Esophagus squamous epithelium (tissue), 5 donors: ENCODE results near the gene CYREN. TPM values are rescaled to one million over a fixed set of nuclear protein-coding genes. Genes with fewer than 3 reads are reported as not detected.
"Not testable (repeated sequence)": the region's sequence is repeated elsewhere in the genome, so short reads cannot be mapped to it uniquely, and the experiment has no call there.

Source experiments
- DNase-seq: peaks from one replicate; lab custom pipeline; 2025; lab: John Stamatoyannopoulos, UW
- H3K27ac ChIP-seq, 4 donors: fragments of 200-600 bp; sonication (generic); one replicate each; pipeline ENCODE4 v1.5.1; 2016 to 2019; ENCODE audit warnings: mild to moderate bottlenecking in 1 of 4
- H3K27me3 ChIP-seq, 4 donors: fragments of 200-600 bp; sonication (generic); 1 replicate in 3 of 4; 2 replicates in 1 of 4; pipeline versions ENCODE4 v1.5.1 to v1.6.0; 2017 to 2021; ENCODE audit warnings: antibody characterized with exemption in 1 of 4
- H3K36me3 ChIP-seq, 3 donors: fragments of 200-600 bp; sonication (generic); one replicate each; pipeline ENCODE4 v1.5.1; 2016 to 2019
- H3K4me1 ChIP-seq, 3 donors: fragments of 200-600 bp; sonication (generic); one replicate each; pipeline ENCODE4 v1.5.1; 2017 to 2019
- H3K4me3 ChIP-seq, 4 donors: fragments of 200-600 bp; sonication (generic); 1 replicate in 3 of 4; 2 replicates in 1 of 4; pipeline ENCODE4 v1.5.1; 2016 to 2019; ENCODE audit warnings: mild to moderate bottlenecking in 2 of 4, moderate library complexity in 1 of 4
- H3K9me3 ChIP-seq, 3 donors: fragments of 200-600 bp; sonication (generic); one replicate each; pipeline ENCODE4 v1.5.1; 2016 to 2019
- POLR2A ChIP-seq, 4 donors: fragments of 450-650 bp; IDR thresholded peaks; one replicate each; pipeline ENCODE4 v1.6.1; 2017; ENCODE audit warnings: antibody characterized with exemption in 4 of 4, mild to moderate bottlenecking in 4 of 4, moderate library complexity in 3 of 4
- WGBS, 2 donors: methylation state at CpG; one replicate each; pipeline ENCODE4 v1.1.5; 2018; 5-methylcytosine and 5-hydroxymethylcytosine counted together
- intact Hi-C: fragments of 100-400 bp; cut with DNase I; formaldehyde crosslinking; loops from one replicate; pipeline ENCODE4 v1.15.0; 2022
- total RNA-seq, 4 donors: library from RNA; depleted of rRNA; stranded (reverse); fragments of >200 nt; gene quantifications; one replicate each; pipeline ENCODE4 v1.1.0, GENCODE V29; 2016
- TF ChIP-seq, protein P1 (sequence below), 6 experiments: fragments of 450-650 bp in 4 of 6; fragments of 200-600 bp in 2 of 6; sonication (generic) in 2 of 6; IDR thresholded peaks; one replicate each; pipeline ENCODE4 v1.5.1; 2016 to 2019; ENCODE audit warnings: antibody characterized with exemption in 6 of 6, mild to moderate bottlenecking in 4 of 6, moderate library complexity in 4 of 6
- donor health status: DM: yes; HTN: yes; CAD: no.

CYREN gene
- total RNA-seq, 4 donors from 2014 or later, result 19.0 to 53.8 (median 35.4) TPM

DNA sequence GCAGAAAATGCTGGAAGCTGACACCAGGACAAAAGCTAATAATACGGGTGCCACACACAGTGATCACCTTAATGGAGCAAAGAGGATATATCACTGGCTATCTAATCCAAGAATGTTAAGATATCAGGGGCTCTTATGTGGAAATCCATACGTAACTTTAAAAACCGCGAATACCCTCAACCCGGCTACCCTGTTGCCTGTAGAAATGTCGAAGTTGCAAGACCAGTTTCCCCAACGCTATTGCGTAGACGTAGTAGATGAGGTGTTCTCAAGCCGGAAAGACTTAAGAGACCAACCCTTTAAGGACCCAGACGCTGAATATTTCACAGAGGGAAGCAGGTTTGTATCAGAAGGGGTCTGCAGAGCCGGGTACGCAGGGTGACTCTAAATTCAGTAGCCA, 7.9 kb upstream of the CYREN start:
- Histone ChIP-seq H3K4me3 (no peak overlapping the region), H3K27ac (peak overlapping the region; percentile 69 to 85 (median 74)), H3K4me1 (peaks cover 12 to 50% (median 34%) of the 10 kb centered on the region in 3 donors), H3K9me3 (peaks cover 0 to 34% (median 21%) of the 10 kb centered on the region in 3 donors), H3K27me3 (no peaks in the 10 kb centered on the region), H3K36me3 (peaks cover 4 to 28% (median 10%) of the 10 kb centered on the region in 3 donors)
- no peak for DNase-seq
- intact Hi-C loops, result no loop called here
- TF ChIP-seq POLR2A (IDR thresholded peaks at IDR 0.05), result no peak
- TF ChIP-seq, protein P1, sequence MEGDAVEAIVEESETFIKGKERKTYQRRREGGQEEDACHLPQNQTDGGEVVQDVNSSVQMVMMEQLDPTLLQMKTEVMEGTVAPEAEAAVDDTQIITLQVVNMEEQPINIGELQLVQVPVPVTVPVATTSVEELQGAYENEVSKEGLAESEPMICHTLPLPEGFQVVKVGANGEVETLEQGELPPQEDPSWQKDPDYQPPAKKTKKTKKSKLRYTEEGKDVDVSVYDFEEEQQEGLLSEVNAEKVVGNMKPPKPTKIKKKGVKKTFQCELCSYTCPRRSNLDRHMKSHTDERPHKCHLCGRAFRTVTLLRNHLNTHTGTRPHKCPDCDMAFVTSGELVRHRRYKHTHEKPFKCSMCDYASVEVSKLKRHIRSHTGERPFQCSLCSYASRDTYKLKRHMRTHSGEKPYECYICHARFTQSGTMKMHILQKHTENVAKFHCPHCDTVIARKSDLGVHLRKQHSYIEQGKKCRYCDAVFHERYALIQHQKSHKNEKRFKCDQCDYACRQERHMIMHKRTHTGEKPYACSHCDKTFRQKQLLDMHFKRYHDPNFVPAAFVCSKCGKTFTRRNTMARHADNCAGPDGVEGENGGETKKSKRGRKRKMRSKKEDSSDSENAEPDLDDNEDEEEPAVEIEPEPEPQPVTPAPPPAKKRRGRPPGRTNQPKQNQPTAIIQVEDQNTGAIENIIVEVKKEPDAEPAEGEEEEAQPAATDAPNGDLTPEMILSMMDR (IDR thresholded peaks at IDR 0.05), result no peak
- 69 to 82% methylated on average over 13 of the region's 13 CpGs for WGBS, 2 donors

GRCh38 chr7:135177028-135177696, 6.7 kb upstream of the CYREN start:
- no peak for TF ChIP-seq POLR2A (IDR thresholded peaks at IDR 0.05)
- TF ChIP-seq, protein P1 (IDR thresholded peaks at IDR 0.05), result no peak
- intact Hi-C loops, result no loop called here
- Histone ChIP-seq H3K9me3 (peaks cover 0 to 25% (median 15%) of the 10 kb centered on the region in 3 donors), H3K27ac (peak overlapping the region; percentile 69 to 85 (median 74)), H3K36me3 (peaks cover 0 to 16% (median 6%) of the 10 kb centered on the region in 3 donors), H3K27me3 (no peaks in the 10 kb centered on the region), H3K4me3 (no peak overlapping the region), H3K4me1 (peaks cover 12 to 56% (median 38%) of the 10 kb centered on the region in 3 donors)
- 49 to 56% methylated on average over 7 to 8 of the region's 9 CpGs for WGBS, 2 donors
- no peak for DNase-seq

- Histone ChIP-seq H3K36me3 (peaks cover 0 to 4% (median 0%) of the 10 kb centered on the region in 3 donors), H3K9me3 (peaks cover 0 to 13% (median 3%) of the 10 kb centered on the region in 3 donors), H3K4me1 (peaks cover 19 to 68% (median 50%) of the 10 kb centered on the region in 3 donors), H3K4me3 (no peak overlapping the region), H3K27me3 (no peaks in the 10 kb centered on the region), H3K27ac (peak overlapping the region; percentile 69 to 85 (median 74))
- WGBS, 2 donors, result 52 to 67% methylated on average over 6 of the region's 6 CpGs
- TF ChIP-seq, protein P1 (IDR thresholded peaks at IDR 0.05), result no peak
- TF ChIP-seq POLR2A (IDR thresholded peaks at IDR 0.05), result no peak
- DNase-seq, result no peak
- intact Hi-C loops, result no loop called here
Observed at GRCh38 chr7:135175931-135176330, 5.4 kb upstream of the CYREN start.

GRCh38 chr7:135174941-135175340, 4.4 kb upstream of the CYREN start:
- no peak for DNase-seq

DNA sequence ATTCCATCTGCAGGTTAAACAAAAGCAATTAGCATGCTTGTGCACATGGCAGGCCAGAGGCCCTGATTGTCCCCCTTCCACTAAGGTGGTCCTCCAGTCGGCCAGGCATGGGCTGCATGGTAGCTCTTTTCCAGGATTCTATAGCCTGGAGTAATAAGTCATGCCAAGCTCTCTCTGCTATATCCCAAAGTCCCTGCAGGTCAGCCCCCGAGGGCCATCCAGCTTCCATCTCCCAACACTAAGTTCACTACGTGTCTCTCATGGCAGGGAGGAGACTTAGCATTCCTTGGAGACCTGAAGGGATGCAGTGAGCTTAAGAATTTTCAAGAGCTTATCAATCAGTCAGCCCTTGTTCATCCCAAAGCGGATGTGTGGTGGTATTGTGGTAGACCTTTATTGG, 3.4 kb upstream of the CYREN start:
- H3K36me3 ChIP-seq, H3K9me3 ChIP-seq, DNase-seq, H3K4me3 ChIP-seq, H3K27me3 ChIP-seq, intact Hi-C loops, H3K27ac ChIP-seq: not testable (repeated sequence)
- peaks cover 29 to 76% (median 53%) of the 10 kb centered on the region in 3 donors for H3K4me1 ChIP-seq
- WGBS, 2 donors, result 75 to 80% methylated on average over 4 of the region's 4 CpGs

More at GRCh38 chr7:135174941-135175340, 4.4 kb upstream of the CYREN start:
- Histone ChIP-seq H3K4me1 (peaks cover 19 to 74% (median 52%) of the 10 kb centered on the region in 3 donors), H3K9me3 (peaks cover 0 to 3% (median 0%) of the 10 kb centered on the region in 3 donors), H3K4me3 (no peak overlapping the region), H3K36me3 (no peaks in the 10 kb centered on the region), H3K27ac (no peak overlapping the region), H3K27me3 (no peaks in the 10 kb centered on the region)
- WGBS, 2 donors, result 90 to 91% methylated on average over 6 of the region's 7 CpGs
- TF ChIP-seq, protein P1 (IDR thresholded peaks at IDR 0.05), result no peak
- intact Hi-C loops, result no loop called here

- 39 to 48% methylated on average over 12 to 16 of the region's 19 CpGs for WGBS, 2 donors
- intact Hi-C loops, result not testable (repeated sequence)
Observed at GRCh38 chr7:135171581-135172291, 1.2 kb upstream of the CYREN start.

DNA sequence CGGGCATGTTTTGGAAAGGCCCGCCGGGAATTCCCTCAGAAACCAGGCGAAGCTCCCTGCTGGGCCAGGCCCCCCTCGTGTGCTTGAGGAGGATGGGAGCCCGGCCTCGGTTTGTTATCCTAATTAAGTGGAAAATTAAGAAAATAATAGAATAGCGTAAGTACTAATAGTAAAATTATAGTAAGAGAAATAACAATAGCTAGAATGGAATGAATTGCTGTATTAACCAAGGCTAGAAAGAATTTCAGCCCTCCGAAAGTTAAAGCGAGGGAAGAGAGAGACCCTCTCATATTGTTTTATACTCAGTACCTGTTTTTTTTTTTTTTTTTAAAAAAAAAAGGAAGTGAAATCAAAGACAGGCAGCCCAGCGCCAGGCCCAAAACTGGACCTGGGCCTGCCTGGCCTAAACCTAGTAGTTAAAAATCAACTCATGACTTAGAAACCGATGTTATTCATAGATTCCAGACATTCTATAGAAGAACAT, 533 bp upstream of the CYREN start:
- peaks cover 23 to 72% (median 54%) of the 10 kb centered on the region in 3 donors for H3K4me1 ChIP-seq

More at GRCh38 chr7:135171581-135172291, 1.2 kb upstream of the CYREN start:
- not testable (repeated sequence) for H3K9me3 ChIP-seq, H3K27me3 ChIP-seq, DNase-seq
- Histone ChIP-seq H3K4me1 (peaks cover 27 to 76% (median 53%) of the 10 kb centered on the region in 3 donors), H3K27ac (peak overlapping the region; percentile 95 to 99 (median 97)), H3K36me3 (peaks cover 7 to 21% (median 12%) of the 10 kb centered on the region in 3 donors), H3K4me3 (peak overlapping the region in 2 of 4 donors; percentile 72 to 89)

More for the DNA sequence above, 533 bp upstream of the CYREN start:
- WGBS, 2 donors, result 13 to 17% methylated on average over 12 of the region's 12 CpGs
- DNase-seq, H3K9me3 ChIP-seq, intact Hi-C loops, H3K27me3 ChIP-seq: not testable (repeated sequence)
- peak overlapping the region; percentile 72 to 95 (median 82) for H3K4me3 ChIP-seq
- H3K27ac ChIP-seq, result peak overlapping the region; percentile 95 to 99 (median 97)
- peaks cover 12 to 28% (median 16%) of the 10 kb centered on the region in 3 donors for H3K36me3 ChIP-seq
